HepG2 (cell line): ENCODE data around the gene CREBRF. TPM values are rescaled to one million over a fixed set of nuclear protein-coding genes. Genes with fewer than 3 reads are reported as not detected.

Experiments used
- ARID5B ChIP-seq: IDR thresholded peaks from 2 replicates; pipeline ENCODE4 v1.4.0; 2020; ENCODE audit warnings: mild to moderate bottlenecking, missing genetic modification reagents
- FOSL2 ChIP-seq: sonication (generic); formaldehyde crosslinking; IDR thresholded peaks from 2 replicates; pipeline ENCODE4 v1.4.0; 2020; ENCODE audit warnings: missing genetic modification reagents
- FOXA1 ChIP-seq, 2 experiments: fragments of 450-650 bp in 1 of 2; sonication (generic) in 1 of 2; formaldehyde crosslinking in 1 of 2; IDR thresholded peaks; 2 replicates each; pipeline versions ENCODE4 v1.4.0 to v1.6.1; 2016 to 2020; ENCODE audit warnings: missing genetic modification reagents in 1 of 2
- FOXO1 ChIP-seq: sonication (generic); formaldehyde crosslinking; IDR thresholded peaks from 2 replicates; pipeline ENCODE4 v1.4.0; 2020; ENCODE audit warnings: missing genetic modification reagents
- FOXP1 ChIP-seq, 2 experiments: fragments of 450-650 bp in 1 of 2; IDR thresholded peaks; 2 replicates each; pipeline ENCODE4 v1.6.1; 2017 to 2018; ENCODE audit warnings: antibody characterized with exemption in 1 of 2
- FOXP4 ChIP-seq: sonication (generic); formaldehyde crosslinking; IDR thresholded peaks from 2 replicates; pipeline ENCODE4 v1.4.0; 2020; ENCODE audit warnings: missing genetic modification reagents
- KAT8 ChIP-seq: IDR thresholded peaks from 2 replicates; pipeline ENCODE4 v1.6.1; 2016; ENCODE audit warnings: missing genetic modification reagents, missing compliant biosample characterization
- MTA1 ChIP-seq: sonication (generic); formaldehyde crosslinking; IDR thresholded peaks from 2 replicates; pipeline ENCODE4 v1.4.0; 2020; ENCODE audit warnings: missing genetic modification reagents, mild to moderate bottlenecking, borderline replicate concordance
- PATZ1 ChIP-seq: sonication (generic); formaldehyde crosslinking; IDR thresholded peaks from 2 replicates; pipeline ENCODE4 v1.4.0; 2020; ENCODE audit warnings: missing genetic modification reagents
- PHF21A ChIP-seq: sonication (generic); formaldehyde crosslinking; IDR thresholded peaks from 2 replicates; pipeline ENCODE4 v1.5.0; 2020; ENCODE audit warnings: mild to moderate bottlenecking, missing genetic modification reagents
- RFX3 ChIP-seq: IDR thresholded peaks from 2 replicates; pipeline ENCODE4 v1.6.1; 2016; ENCODE audit warnings: missing biosample characterization, missing genetic modification reagents
- TBX2 ChIP-seq: sonication (generic); formaldehyde crosslinking; IDR thresholded peaks from 2 replicates; pipeline ENCODE4 v1.5.0; 2020; ENCODE audit warnings: missing genetic modification reagents, mild to moderate bottlenecking, borderline replicate concordance
- ZBTB2 ChIP-seq: sonication (generic); formaldehyde crosslinking; IDR thresholded peaks from 2 replicates; pipeline ENCODE4 v1.8.0; 2022; ENCODE audit warnings: low read depth, missing genetic modification reagents
- ZBTB37 ChIP-seq: sonication (generic); formaldehyde crosslinking; IDR thresholded peaks from 2 replicates; pipeline ENCODE4 v1.4.0; 2020; ENCODE audit warnings: mild to moderate bottlenecking, missing genetic modification reagents
- ZEB1 ChIP-seq: IDR thresholded peaks from 2 replicates; pipeline ENCODE4 v1.6.1; 2012; ENCODE audit warnings: mild to moderate bottlenecking, low read depth, inconsistent platforms; ENCODE audit not compliant: insufficient replicate concordance
- ZMAT3 ChIP-seq: sonication (generic); formaldehyde crosslinking; conservative IDR thresholded peaks from 2 replicates; pipeline ENCODE4 v1.7.0; 2021; ENCODE audit warnings: missing genetic modification reagents
- ZMYM4 ChIP-seq: sonication (generic); formaldehyde crosslinking; IDR thresholded peaks from 2 replicates; pipeline ENCODE4 v1.8.1; 2023; ENCODE audit warnings: mild to moderate bottlenecking, missing genetic modification reagents
- ZNF230 ChIP-seq: sonication (generic); formaldehyde crosslinking; IDR thresholded peaks from 2 replicates; pipeline ENCODE4 v1.4.0; 2020; ENCODE audit warnings: mild to moderate bottlenecking, missing genetic modification reagents
- ZNF496 ChIP-seq: sonication (generic); formaldehyde crosslinking; IDR thresholded peaks from 2 replicates; pipeline ENCODE4 v1.8.1; 2023; ENCODE audit warnings: mild to moderate bottlenecking, moderate library complexity, missing genetic modification reagents; ENCODE audit not compliant: insufficient replicate concordance
- polyA plus RNA-seq, 8 experiments: library from polyadenylated mRNA; depleted of rRNA in 3 of 8; stranded (reverse) in 7 of 8; unstranded in 1 of 8; fragments of >200 nt; fragmentation: Illumina TruSeq in 4 of 8; extraction: Trizol in 4 of 8; gene quantifications; 2 replicates each; pipeline versions ENCODE4 v1.2.1 to v1.2.3, GENCODE V29; 2011 to 2016; ENCODE audit warnings: low read depth in 4 of 8, missing spikeins in 1 of 8, mixed read lengths in 1 of 8; ENCODE audit not compliant: insufficient read depth in 1 of 8
- total RNA-seq, 5 experiments: library from RNA; depleted of rRNA; stranded (reverse); fragments of >200 nt; fragmentation: Illumina TruSeq; extraction: Trizol; gene quantifications; 2 replicates each; pipeline ENCODE4 v1.2.3, GENCODE V29; 2016; ENCODE audit warnings: low read depth in 1 of 5

Gene CREBRF
- total and polyA plus RNA-seq, 2 of the 13 experiments (the other 11 are each of a cell fraction or from before 2014, with no cell fraction given) = 4.5 to 10.2 TPM

GRCh38 chr5:173045474-173045873 is 10.7 kb upstream of the CREBRF start (continued):
- TF ChIP-seq ARID5B (CRISPR knock-in tag) (peak; percentile 35; the same call in 1 of the 2 replicates), PHF21A (no peak; the same call in 1 of the 2 replicates), ZMAT3 (0 out of 2 replicates have a peak, but pooled peaks have one; percentile 39), TBX2 (CRISPR knock-in tag) (peak; percentile 39; the same call in 1 of the 2 replicates), FOXP4 (CRISPR knock-in tag) (peak; percentile 77), FOXO1 (CRISPR knock-in tag) (peak; percentile 42; the same call in 1 of the 2 replicates), RFX3 (CRISPR knock-in tag) (no peak), MTA1 (0 out of 2 replicates have a peak, but pooled peaks have one; percentile 41), FOSL2 (CRISPR knock-in tag) (peak; percentile 32; the same call in 1 of the 2 replicates), PATZ1 (0 out of 2 replicates have a peak, but pooled peaks have one; percentile 21), ZBTB37 (peak; percentile 76; the same call in 1 of the 2 replicates), ZNF496 (CRISPR knock-in tag) (no peak), ZNF230 (CRISPR knock-in tag) (no peak), ZMYM4 (CRISPR knock-in tag) (0 out of 2 replicates have a peak, but pooled peaks have one; percentile 30), KAT8 (CRISPR knock-in tag) (0 out of 2 replicates have a peak, but pooled peaks have one; percentile 27), ZEB1 (peak; percentile 45), FOXP1 (IDR thresholded peaks at IDR 0.05) (no peak), FOXP1 (CRISPR knock-in tag; IDR thresholded peaks at IDR 0.05) (peak; percentile 65), FOXA1 (IDR thresholded peaks at IDR 0.05) (no peak), FOXA1 (CRISPR knock-in tag; IDR thresholded peaks at IDR 0.05) (peak; percentile 60), ZBTB2 (CRISPR knock-in tag) (no peak)
